Liver (tissue), 9 donors: Measurements from ENCODE around the gene EHBP1. TPM values are rescaled to one million over a fixed set of nuclear protein-coding genes. Genes with fewer than 3 reads are reported as not detected.

Experiments used
- DNase-seq: peaks from one replicate; pipeline ENCODE4 v3.0.0-alpha.2; 2017; ENCODE audit warnings: low spot score
- H3K27ac ChIP-seq, 2 donors: one replicate each; pipeline ENCODE4 v1.7.0; 2013; ENCODE audit warnings: inconsistent platforms in 2 of 2, low read length in 2 of 2, control low read depth in 1 of 2, low read depth in 1 of 2, mild to moderate bottlenecking in 1 of 2
- H3K27me3 ChIP-seq, 4 donors: one replicate each; pipeline versions ENCODE4 v1.6.1 to v1.7.0; 2013; ENCODE audit warnings: low read length in 3 of 4, inconsistent platforms in 1 of 4, mild to moderate bottlenecking in 1 of 4, moderate library complexity in 1 of 4; ENCODE audit not compliant: control insufficient read depth in 4 of 4, insufficient read depth in 4 of 4
- H3K36me3 ChIP-seq, 4 donors: one replicate each; pipeline versions ENCODE4 v1.6.1 to v1.7.0; 2013; ENCODE audit warnings: low read length in 3 of 4, mild to moderate bottlenecking in 3 of 4, low read depth in 1 of 4, moderate library complexity in 1 of 4; ENCODE audit not compliant: control insufficient read depth in 4 of 4, insufficient read depth in 3 of 4
- H3K4me1 ChIP-seq, 4 donors: one replicate each; pipeline versions ENCODE4 v1.6.1 to v1.7.0; 2013; ENCODE audit warnings: low read length in 3 of 4, mild to moderate bottlenecking in 3 of 4, moderate library complexity in 1 of 4; ENCODE audit not compliant: control insufficient read depth in 4 of 4, insufficient read depth in 4 of 4
- H3K4me3 ChIP-seq, 3 donors: one replicate each; pipeline versions ENCODE4 v1.6.1 to v1.7.0; 2013; ENCODE audit warnings: low read length in 3 of 3, control low read depth in 1 of 3, low read depth in 1 of 3, mild to moderate bottlenecking in 1 of 3
- H3K9ac ChIP-seq, 2 donors: one replicate each; pipeline ENCODE4 v1.7.0; 2013; ENCODE audit warnings: low read length in 2 of 2, mild to moderate bottlenecking in 2 of 2, moderate library complexity in 2 of 2, control low read depth in 1 of 2, low read depth in 1 of 2
- H3K9me3 ChIP-seq, 4 donors: one replicate each; pipeline versions ENCODE4 v1.6.1 to v1.7.0; 2013; ENCODE audit warnings: low read length in 3 of 4; ENCODE audit not compliant: control insufficient read depth in 4 of 4
- EGR1 ChIP-seq, 2 donors: IDR thresholded peaks; 2 replicates each; pipeline ENCODE4 v1.6.1; 2016 to 2018; ENCODE audit warnings: antibody characterized with exemption in 2 of 2, low read depth in 2 of 2
- FOXA1 ChIP-seq: IDR thresholded peaks from 2 replicates; pipeline ENCODE4 v1.6.1; 2016; ENCODE audit warnings: antibody characterized with exemption
- FOXA2 ChIP-seq: IDR thresholded peaks from 2 replicates; pipeline ENCODE4 v1.6.1; 2016; ENCODE audit warnings: antibody characterized with exemption
- GABPA ChIP-seq, 2 donors: IDR thresholded peaks in 1 of 2; conservative IDR thresholded peaks in 1 of 2; 2 replicates each; pipeline ENCODE4 v1.6.1; 2016; ENCODE audit warnings: antibody characterized with exemption in 2 of 2, mild to moderate bottlenecking in 1 of 2, moderate library complexity in 1 of 2
- HNF4G ChIP-seq: IDR thresholded peaks from 2 replicates; pipeline ENCODE4 v1.6.1; 2016; ENCODE audit warnings: antibody characterized with exemption
- JUND ChIP-seq, 2 donors: IDR thresholded peaks; 2 replicates each; pipeline ENCODE4 v1.6.1; 2016; ENCODE audit warnings: antibody characterized with exemption in 2 of 2
- NR2F2 ChIP-seq: IDR thresholded peaks from 2 replicates; pipeline ENCODE4 v1.6.1; 2016; ENCODE audit warnings: antibody characterized with exemption
- RAD21 ChIP-seq, 2 donors: IDR thresholded peaks; 2 replicates each; pipeline ENCODE4 v1.6.1; 2016; ENCODE audit warnings: antibody characterized with exemption in 2 of 2, mild to moderate bottlenecking in 2 of 2
- REST ChIP-seq: IDR thresholded peaks from 2 replicates; pipeline ENCODE4 v1.6.1; 2016; ENCODE audit warnings: antibody characterized with exemption, mild to moderate bottlenecking
- RXRA ChIP-seq, 2 donors: IDR thresholded peaks; 2 replicates each; pipeline ENCODE4 v1.6.1; 2017 to 2018; ENCODE audit warnings: antibody characterized with exemption in 2 of 2, mild to moderate bottlenecking in 1 of 2
- SP1 ChIP-seq: IDR thresholded peaks from 2 replicates; pipeline ENCODE4 v1.6.1; 2018; ENCODE audit warnings: antibody characterized with exemption, mild to moderate bottlenecking
- TAF1 ChIP-seq: conservative IDR thresholded peaks from 2 replicates; pipeline ENCODE4 v1.6.1; 2016; ENCODE audit warnings: antibody characterized with exemption, mild to moderate bottlenecking
- YY1 ChIP-seq: IDR thresholded peaks from 2 replicates; pipeline ENCODE4 v1.6.1; 2016; ENCODE audit warnings: antibody characterized with exemption, mild to moderate bottlenecking
- WGBS: extraction: QIAGEN DNeasy Blood & Tissue Kit; methylation state at CpG from one replicate; pipeline ENCODE4 v1.1.7; 2013; 5-methylcytosine and 5-hydroxymethylcytosine counted together
- polyA plus RNA-seq, 2 donors: library from polyadenylated mRNA; stranded (reverse) in 1 of 2; unstranded in 1 of 2; fragments of 200-250 nt in 1 of 2; fragments of >200 nt in 1 of 2; fragmentation: Nextera tagmentation in 1 of 2; extraction: Ambion mirVana in 1 of 2; gene quantifications; one replicate each; pipeline versions ENCODE4 v1.2.1 to v1.2.3, GENCODE V29; 2013 to 2015
- total RNA-seq, 2 donors: library from RNA; depleted of rRNA; stranded (reverse); fragments of >200 nt; gene quantifications; one replicate each; pipeline ENCODE4 v1.2.3, GENCODE V29; 2014
- TF ChIP-seq, protein P1 (sequence below): IDR thresholded peaks from 2 replicates; pipeline ENCODE4 v1.6.1; 2016; ENCODE audit warnings: antibody characterized with exemption
- TF ChIP-seq, protein P2 (sequence below): IDR thresholded peaks from 2 replicates; pipeline ENCODE4 v1.6.1; 2016; ENCODE audit warnings: antibody characterized with exemption
- donor health status: healthy.
- donor health status: healthy.
- donor health status: healthy.
- donor health status: healthy.
- donor health status: healthy.

Gene EHBP1
- total and polyA plus RNA-seq, 4 donors, result 16.6 to 85.8 (median 24.4) TPM

- H3K27ac ChIP-seq, result no peak overlapping the region
- H3K9me3 ChIP-seq, result no peaks in the 10 kb centered on the region
- peaks cover 11 to 38% (median 34%) of the 10 kb centered on the region in 4 donors for H3K4me1 ChIP-seq
- TF ChIP-seq JUND (IDR thresholded peaks at IDR 0.05) (no peak), RXRA (IDR thresholded peaks at IDR 0.05) (no peak), FOXA2 (no peak), RAD21 (IDR thresholded peaks at IDR 0.05) (no peak), YY1 (no peak), GABPA (IDR thresholded peaks at IDR 0.05 in 1 of 2, conservative IDR thresholded peaks at IDR 0.05 in 1 of 2) (no peak), HNF4G (no peak), REST (no peak), EGR1 (IDR thresholded peaks at IDR 0.05; ENCODE audit: low read depth in 2 of 2) (no peak), TAF1 (no peak), NR2F2 (no peak), FOXA1 (no peak)
- TF ChIP-seq, protein P1, sequence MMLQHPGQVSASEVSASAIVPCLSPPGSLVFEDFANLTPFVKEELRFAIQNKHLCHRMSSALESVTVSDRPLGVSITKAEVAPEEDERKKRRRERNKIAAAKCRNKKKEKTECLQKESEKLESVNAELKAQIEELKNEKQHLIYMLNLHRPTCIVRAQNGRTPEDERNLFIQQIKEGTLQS, result no peak
- TF ChIP-seq, protein P2, sequence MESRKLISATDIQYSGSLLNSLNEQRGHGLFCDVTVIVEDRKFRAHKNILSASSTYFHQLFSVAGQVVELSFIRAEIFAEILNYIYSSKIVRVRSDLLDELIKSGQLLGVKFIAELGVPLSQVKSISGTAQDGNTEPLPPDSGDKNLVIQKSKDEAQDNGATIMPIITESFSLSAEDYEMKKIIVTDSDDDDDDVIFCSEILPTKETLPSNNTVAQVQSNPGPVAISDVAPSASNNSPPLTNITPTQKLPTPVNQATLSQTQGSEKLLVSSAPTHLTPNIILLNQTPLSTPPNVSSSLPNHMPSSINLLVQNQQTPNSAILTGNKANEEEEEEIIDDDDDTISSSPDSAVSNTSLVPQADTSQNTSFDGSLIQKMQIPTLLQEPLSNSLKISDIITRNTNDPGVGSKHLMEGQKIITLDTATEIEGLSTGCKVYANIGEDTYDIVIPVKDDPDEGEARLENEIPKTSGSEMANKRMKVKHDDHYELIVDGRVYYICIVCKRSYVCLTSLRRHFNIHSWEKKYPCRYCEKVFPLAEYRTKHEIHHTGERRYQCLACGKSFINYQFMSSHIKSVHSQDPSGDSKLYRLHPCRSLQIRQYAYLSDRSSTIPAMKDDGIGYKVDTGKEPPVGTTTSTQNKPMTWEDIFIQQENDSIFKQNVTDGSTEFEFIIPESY, result no peak
- DNase-seq, result no peak
- no peak overlapping the region for H3K4me3 ChIP-seq
- no peak overlapping the region for H3K9ac ChIP-seq
- no peaks in the 10 kb centered on the region for H3K27me3 ChIP-seq
- WGBS, result 62% methylated on average over 1 of the region's 1 CpG
- H3K36me3 ChIP-seq, result no peaks in the 10 kb centered on the region
Measured at GRCh38 chr2:62665446-62665845, 40.1 kb upstream of the EHBP1 start.

- Histone ChIP-seq H3K36me3 (no peaks in the 10 kb centered on the region), H3K27me3 (no peaks in the 10 kb centered on the region), H3K9me3 (no peaks in the 10 kb centered on the region), H3K27ac (no peak overlapping the region), H3K4me1 (peaks cover 3 to 8% (median 6%) of the 10 kb centered on the region in 4 donors), H3K9ac (no peak overlapping the region), H3K4me3 (no peak overlapping the region)
- TF ChIP-seq FOXA1, result no peak
- TF ChIP-seq REST, result no peak
- TF ChIP-seq RXRA (IDR thresholded peaks at IDR 0.05), result no peak
- TF ChIP-seq SP1, result no peak
- 78% methylated on average over 5 of the region's 5 CpGs for WGBS
- DNase-seq, result no peak
Measured at GRCh38 chr2:62669180-62669579, 36.3 kb upstream of the EHBP1 start.
